Fibroblast of skin of left biceps (primary cell): ENCODE results near the gene NALCN.

Experiments used
- DNase-seq, 2 experiments: peaks; one replicate each; pipeline ENCODE4 v3.0.0-alpha.2; 2013; ENCODE audit warnings: low read depth in 2 of 2

The NALCN gene

DNA sequence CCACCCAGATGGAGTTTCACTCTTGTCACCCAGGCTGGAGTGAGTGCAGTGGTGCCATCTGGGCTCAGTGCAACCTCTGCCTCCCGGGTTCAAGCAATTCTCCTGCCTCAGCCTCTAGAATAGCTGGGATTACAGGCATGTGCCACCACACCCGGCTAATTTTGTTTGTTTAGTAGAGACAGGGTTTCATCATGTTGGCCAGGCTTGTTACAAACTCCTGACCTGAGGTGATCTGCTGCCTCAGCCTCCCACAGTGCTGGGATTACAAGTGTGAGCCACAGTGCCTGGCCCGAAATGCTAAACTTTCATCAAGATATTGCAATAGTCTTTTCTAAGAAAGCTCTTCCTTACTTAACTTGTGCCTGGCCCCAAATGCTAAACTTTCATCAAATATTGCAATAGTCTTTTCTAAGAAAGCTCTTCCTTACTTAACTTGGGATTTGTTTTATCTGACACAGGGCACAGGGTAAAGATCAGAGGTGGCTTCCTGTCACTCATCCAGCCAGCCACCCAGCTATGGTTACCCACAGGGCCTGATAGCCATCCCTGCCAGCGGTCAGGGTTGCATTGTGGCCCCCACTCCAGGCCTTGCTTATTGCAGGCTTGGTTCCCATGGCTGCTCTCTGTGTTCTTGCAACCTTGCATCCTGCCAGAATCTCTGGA lies 389.4 kb downstream of the NALCN start:
- no peak for DNase-seq

DNA sequence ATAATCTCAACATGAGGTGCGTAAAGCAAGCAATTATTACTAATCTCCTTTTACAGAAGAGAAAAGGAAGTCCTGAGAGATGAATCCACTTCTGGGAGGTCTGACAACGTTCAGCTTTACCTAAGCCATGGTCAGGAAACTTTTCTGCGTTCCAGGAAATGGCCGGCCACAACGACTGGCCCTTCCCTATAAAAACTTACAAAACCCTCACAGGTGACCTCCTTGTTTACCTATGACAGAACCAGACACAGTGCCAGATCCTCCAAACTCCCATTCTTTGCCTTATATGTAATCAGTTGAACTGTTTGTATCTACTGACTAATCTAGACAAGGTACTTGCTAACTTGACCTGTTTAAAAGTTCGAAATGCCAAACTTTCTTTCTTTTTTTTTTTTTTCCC lies 390.0 kb downstream of the NALCN start:
- DNase-seq, result no peak

DNA sequence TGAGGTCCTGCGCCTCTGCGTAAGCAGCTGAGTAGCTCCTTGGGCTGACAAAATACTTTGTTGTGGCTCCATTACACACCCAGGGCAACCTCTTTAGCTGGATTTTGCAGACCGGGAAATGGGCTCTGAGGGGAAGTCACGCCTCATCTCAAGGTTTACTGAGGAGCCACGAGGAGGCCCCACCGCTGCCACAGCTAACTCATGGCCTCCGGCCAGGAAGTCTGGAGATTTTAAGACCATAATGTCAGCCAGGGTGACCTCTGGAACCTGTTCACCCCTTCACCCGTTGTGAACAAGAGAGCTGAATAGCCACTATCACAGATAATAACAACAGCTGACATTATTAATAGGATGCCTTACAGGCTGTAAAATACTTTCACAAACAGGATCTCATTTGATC lies 390.4 kb downstream of the NALCN start:
- DNase-seq, result no peak

DNA sequence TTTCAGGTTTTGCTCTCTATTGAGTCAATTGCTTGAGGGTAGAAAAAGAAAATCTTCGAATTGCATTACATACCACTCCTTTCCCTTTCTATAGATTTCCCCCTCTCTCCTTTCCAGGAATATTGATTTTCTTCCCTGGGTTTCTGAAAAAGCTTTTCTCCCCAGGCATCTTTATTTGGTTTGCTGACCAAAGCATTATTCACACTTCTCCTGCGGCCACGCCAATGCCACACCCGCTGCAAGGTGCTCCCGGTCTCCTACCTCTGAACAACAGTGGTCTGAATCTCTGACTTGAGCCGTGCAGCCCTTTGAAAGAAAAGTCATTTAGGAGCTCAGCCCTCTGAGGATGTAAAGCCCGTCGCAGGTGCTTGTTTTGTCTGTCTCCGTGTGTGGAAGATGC lies 390.8 kb downstream of the NALCN start:
- no peak for DNase-seq

DNA sequence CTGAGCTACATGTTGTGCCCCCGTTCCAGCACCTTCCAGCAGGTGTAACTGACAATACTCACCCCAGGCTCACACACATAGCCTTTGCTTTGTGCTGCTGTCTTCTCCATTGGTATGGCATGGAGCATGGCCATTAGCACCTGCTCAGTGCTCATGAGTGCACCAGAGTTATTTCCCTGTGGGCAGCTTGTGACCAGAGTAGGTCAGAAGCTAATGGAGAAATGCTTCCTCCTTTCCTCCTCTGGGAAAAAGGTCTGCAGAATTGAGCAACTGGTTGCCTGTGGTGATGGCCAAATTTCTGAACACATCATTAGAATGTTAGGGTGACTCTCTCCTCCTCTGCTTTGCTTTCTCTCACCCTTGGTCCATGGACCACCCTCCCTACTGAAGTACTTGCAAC lies 397.2 kb downstream of the NALCN start:
- no peak for DNase-seq

DNA sequence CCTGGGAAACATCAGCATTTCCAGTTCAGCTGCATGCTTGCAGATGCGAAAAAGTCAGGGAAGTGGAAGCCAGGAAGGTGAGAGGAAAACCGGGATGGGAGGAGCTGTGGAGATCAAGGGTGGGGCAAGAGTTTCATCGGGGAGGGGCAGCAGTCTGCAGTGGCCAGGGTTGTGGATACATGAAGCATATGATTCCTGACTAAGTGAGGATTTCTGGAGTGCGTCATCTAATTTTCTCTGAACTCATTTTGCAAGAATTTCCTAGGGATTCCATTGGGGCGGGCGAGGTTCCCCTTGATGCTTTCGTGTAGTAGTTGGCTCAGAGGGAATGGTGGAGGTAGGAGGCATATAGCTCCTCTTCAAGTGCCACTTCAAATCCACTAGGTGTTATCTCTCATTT lies 397.6 kb downstream of the NALCN start:
- DNase-seq, result peak; percentile 13 to 17

DNA sequence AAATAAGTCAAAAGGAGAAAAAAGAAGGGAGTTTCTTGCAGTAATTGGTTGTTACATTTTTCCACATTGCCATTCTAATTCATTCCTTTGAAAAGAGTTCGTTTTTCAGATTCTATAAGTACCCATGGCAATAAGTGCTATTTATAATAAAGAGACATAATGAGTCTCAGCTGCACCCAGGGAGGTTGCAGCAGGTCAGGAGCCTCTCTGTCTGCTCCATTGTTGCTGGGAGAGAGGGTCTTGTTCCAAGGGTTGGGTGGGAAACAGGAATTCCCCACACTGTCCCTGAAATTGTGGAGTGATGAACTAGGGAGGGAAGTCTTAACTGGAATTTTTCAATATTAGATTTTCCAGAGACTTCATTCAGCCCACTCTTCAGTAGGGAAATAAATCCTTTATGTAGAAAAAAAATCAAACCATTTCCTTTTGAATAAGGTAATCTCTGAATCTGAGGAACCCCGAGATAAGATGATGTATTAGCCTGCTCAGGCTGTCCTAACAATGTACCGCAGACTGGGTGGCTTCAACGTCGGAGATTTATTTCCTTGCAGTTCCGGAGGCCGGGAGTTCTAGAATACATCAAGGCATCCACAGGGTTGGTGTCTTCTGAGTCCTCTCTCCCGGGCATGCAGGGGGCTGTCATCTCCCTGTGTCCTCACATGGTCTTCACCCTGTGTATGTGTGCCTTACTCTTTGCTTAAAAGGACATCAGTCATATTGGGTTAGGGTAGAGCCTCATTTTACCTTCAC lies 399.0 kb downstream of the NALCN start:
- DNase-seq, result no peak

DNA sequence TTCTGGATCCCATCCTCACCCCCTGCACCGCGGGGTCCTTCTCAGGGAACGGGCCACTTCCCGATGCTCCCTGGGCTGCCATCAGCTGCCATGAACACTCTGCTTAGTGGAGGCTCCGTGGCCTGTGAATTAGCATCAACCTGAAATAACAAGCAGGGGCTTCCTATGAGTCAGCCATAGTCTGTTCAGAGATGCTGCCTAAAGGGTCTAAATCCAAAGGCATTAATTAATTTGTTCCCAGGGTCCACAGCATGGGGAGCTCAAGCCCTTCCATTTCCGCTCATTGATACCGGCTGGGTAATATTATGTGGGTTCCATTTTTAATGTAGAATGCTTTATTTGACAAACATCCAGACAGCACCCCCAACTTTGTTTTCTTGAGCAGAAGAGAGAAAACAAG lies 399.8 kb downstream of the NALCN start:
- DNase-seq, result no peak

DNA sequence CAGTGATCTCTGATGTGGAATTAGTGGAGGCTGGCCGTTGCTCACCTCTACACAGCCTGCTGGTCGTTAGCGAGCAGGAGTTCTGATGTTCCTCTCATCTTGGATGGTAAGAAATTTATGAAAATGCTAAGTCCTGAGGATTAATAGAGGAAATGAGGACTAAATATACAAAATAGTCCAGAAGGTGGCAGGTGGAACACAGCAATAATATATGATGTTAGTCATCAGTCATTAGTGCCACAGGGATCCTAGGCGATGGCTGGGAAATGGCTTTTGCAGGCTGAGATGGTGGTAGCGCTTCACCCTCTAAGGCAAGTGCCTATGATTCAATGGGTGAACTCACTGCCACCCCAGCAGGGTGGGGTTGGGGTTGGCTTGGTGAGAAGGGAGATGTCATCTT lies 403.1 kb downstream of the NALCN start:
- no peak for DNase-seq

DNA sequence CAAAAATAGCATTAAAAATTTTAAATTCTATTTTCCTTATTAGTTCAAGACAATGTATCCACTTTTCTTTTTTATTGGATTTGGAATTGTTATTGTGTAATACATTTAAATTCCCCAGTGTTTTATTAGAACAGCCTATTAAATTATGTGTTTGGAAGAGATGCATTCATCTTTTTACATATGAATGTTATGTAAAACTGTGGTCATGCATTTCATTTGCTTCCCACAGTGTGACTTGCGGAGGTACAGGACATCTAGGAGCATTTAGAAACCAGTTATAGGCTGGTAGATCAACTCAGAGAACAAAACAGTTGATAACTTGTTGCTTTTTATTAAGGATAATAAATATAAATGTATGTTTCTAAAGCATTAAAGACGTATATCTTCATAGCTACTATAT lies 406.2 kb downstream of the NALCN start:
- DNase-seq, result no peak

DNA sequence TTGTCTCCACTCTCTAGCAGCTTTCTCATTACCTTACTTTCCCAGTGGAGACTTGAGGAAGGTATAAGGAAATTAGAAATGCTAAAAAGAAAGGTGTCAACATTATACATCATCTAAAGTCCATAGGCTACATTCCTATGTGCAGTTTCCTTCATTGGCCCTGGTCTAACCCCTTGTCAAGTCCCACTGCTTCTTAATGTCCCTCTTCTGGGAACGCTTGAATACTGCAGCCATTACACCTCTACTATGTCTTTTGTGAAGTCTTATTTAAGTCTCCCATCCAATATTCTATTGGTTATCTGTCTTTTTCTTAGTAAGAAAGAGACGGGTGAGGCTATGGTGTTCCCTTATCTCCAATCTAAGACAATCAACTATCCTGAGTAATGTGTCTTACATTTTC lies 409.1 kb downstream of the NALCN start:
- no peak for DNase-seq
